Ascending aorta (tissue), 2 donors: Measurements from ENCODE around the gene C1QL2. TPM values are rescaled to one million over a fixed set of nuclear protein-coding genes. Genes with fewer than 3 reads are reported as not detected.

Experiments
- DNase-seq, 2 donors: peaks; one replicate each; pipeline ENCODE4 v3.0.0-alpha.2; 2019; ENCODE audit warnings: low spot score in 2 of 2
- H3K27ac ChIP-seq, 2 donors: fragments of 200-600 bp; sonication (generic); one replicate each; pipeline ENCODE4 v1.5.1; 2016 to 2017; ENCODE audit warnings: mild to moderate bottlenecking in 1 of 2
- H3K27me3 ChIP-seq: fragments of 200-600 bp; sonication (generic); one replicate; pipeline ENCODE4 v1.5.1; 2017
- H3K36me3 ChIP-seq, 2 donors: fragments of 200-600 bp; sonication (generic); one replicate each; pipeline ENCODE4 v1.5.1; 2016
- H3K4me1 ChIP-seq, 2 donors: fragments of 200-600 bp; sonication (generic); one replicate each; pipeline ENCODE4 v1.5.1; 2016 to 2017; ENCODE audit warnings: mild to moderate bottlenecking in 1 of 2
- H3K4me3 ChIP-seq, 2 donors: fragments of 200-600 bp; sonication (generic); one replicate each; pipeline ENCODE4 v1.5.1; 2016 to 2017; ENCODE audit warnings: mild to moderate bottlenecking in 1 of 2
- H3K9me3 ChIP-seq, 2 donors: fragments of 200-600 bp; sonication (generic); one replicate each; pipeline ENCODE4 v1.5.1; 2016
- CTCF ChIP-seq, 3 experiments: fragments of 200-600 bp in 2 of 3; fragments of 450-650 bp in 1 of 3; sonication (generic) in 2 of 3; IDR thresholded peaks; one replicate each; pipeline ENCODE4 v1.5.1; 2016 to 2019; ENCODE audit warnings: antibody characterized with exemption in 3 of 3, mild to moderate bottlenecking in 1 of 3, moderate library complexity in 1 of 3
- intact Hi-C: fragments of 100-400 bp; cut with DNase I; formaldehyde crosslinking; loops from one replicate; pipeline ENCODE4 v1.15.1; 2023
- total RNA-seq: library from RNA; depleted of rRNA; stranded (reverse); fragments of >200 nt; gene quantifications from one replicate; pipeline ENCODE4 v1.1.0, GENCODE V29; 2016

Gene C1QL2
- total RNA-seq, 1 donor from 2014 or later, result 11.6 TPM

GRCh38 chr2:119178776-119179175, 20.2 kb upstream of the C1QL2 start:
- no peak overlapping the region for H3K27ac ChIP-seq
- TF ChIP-seq CTCF (IDR thresholded peaks at IDR 0.05), result no peak
- DNase-seq, result no peak
- H3K27me3 ChIP-seq, result no peaks in the 10 kb centered on the region
- no peaks in the 10 kb centered on the region for H3K4me1 ChIP-seq
- H3K4me3 ChIP-seq, result no peak overlapping the region
- intact Hi-C loops, result no loop called here
- no peaks in the 10 kb centered on the region for H3K9me3 ChIP-seq
- H3K36me3 ChIP-seq, result no peaks in the 10 kb centered on the region

GRCh38 chr2:119177838-119178190, 19.3 kb upstream of the C1QL2 start:
- no peak overlapping the region for H3K4me3 ChIP-seq
- no peaks in the 10 kb centered on the region for H3K27me3 ChIP-seq
- no peak for TF ChIP-seq CTCF (IDR thresholded peaks at IDR 0.05)
- H3K9me3 ChIP-seq, result no peaks in the 10 kb centered on the region
- no peaks in the 10 kb centered on the region for H3K4me1 ChIP-seq
- intact Hi-C loops, result no loop called here
- H3K27ac ChIP-seq, result no peak overlapping the region
- DNase-seq, result no peak
- H3K36me3 ChIP-seq, result no peaks in the 10 kb centered on the region

GRCh38 chr2:119177171-119177837, 18.8 kb upstream of the C1QL2 start:
- no peak for DNase-seq
- no peak overlapping the region for H3K27ac ChIP-seq
- no peaks in the 10 kb centered on the region for H3K36me3 ChIP-seq
- H3K9me3 ChIP-seq, result no peaks in the 10 kb centered on the region
- no peaks in the 10 kb centered on the region for H3K4me1 ChIP-seq
- H3K4me3 ChIP-seq, result no peak overlapping the region
- no peaks in the 10 kb centered on the region for H3K27me3 ChIP-seq
- TF ChIP-seq CTCF (IDR thresholded peaks at IDR 0.05), result no peak
- intact Hi-C loops, result no loop called here

GRCh38 chr2:119175517-119175916, 17.0 kb upstream of the C1QL2 start:
- H3K4me1 ChIP-seq, result no peaks in the 10 kb centered on the region
- no peak for DNase-seq
- H3K4me3 ChIP-seq, result no peak overlapping the region
- H3K27ac ChIP-seq, result no peak overlapping the region
- intact Hi-C loops, result no loop called here
- H3K27me3 ChIP-seq, result no peaks in the 10 kb centered on the region
- no peaks in the 10 kb centered on the region for H3K36me3 ChIP-seq
- no peaks in the 10 kb centered on the region for H3K9me3 ChIP-seq
- no peak for TF ChIP-seq CTCF (IDR thresholded peaks at IDR 0.05)

GRCh38 chr2:119174993-119175347, 16.4 kb upstream of the C1QL2 start:
- H3K4me3 ChIP-seq, result no peak overlapping the region
- H3K4me1 ChIP-seq, result no peaks in the 10 kb centered on the region
- no peak for DNase-seq
- H3K27ac ChIP-seq, result no peak overlapping the region
- intact Hi-C loops, result no loop called here
- no peak for TF ChIP-seq CTCF (IDR thresholded peaks at IDR 0.05)
- H3K36me3 ChIP-seq, result no peaks in the 10 kb centered on the region
- H3K27me3 ChIP-seq, result no peaks in the 10 kb centered on the region
- H3K9me3 ChIP-seq, result no peaks in the 10 kb centered on the region
